ENCODE data around the gene ZNF263.

- TF ChIP-seq REST (IDR thresholded peaks at IDR 0.05; ENCODE audit: low read depth, low read length): no peak
- no peak for TF ChIP-seq CTCF (IDR thresholded peaks at IDR 0.05)
- no peak for TF ChIP-seq RFX5 (IDR thresholded peaks at IDR 0.05; ENCODE audit: low read length)
- no peak for TF ChIP-seq MXI1 (IDR thresholded peaks at IDR 0.05; ENCODE audit: low read depth, low read length)
These were observed 20.8 kb upstream of the ZNF263 start for GRCh38 chr16:3262517-3262916.

Measured in SK-N-SH (cell line).